Measurements from ENCODE around the gene GRK3.

Gene GRK3

GRCh38 chr22:25650833-25651232 is 86.4 kb downstream of the GRK3 start:
- Histone ChIP-seq H3K27me3 (ENCODE audit: insufficient read depth, poor library complexity, severe bottlenecking) (no peaks in the 10 kb centered on the region), H3K27ac (replicated peaks) (peak overlapping the region; percentile 71), H3K4me3 (replicated peaks; ENCODE audit: insufficient read depth, low read length) (no peak overlapping the region)
- TF ChIP-seq SPI1 (IDR thresholded peaks at IDR 0.05; ENCODE audit: borderline replicate concordance, low read depth) = peak; percentile 74
- no peak for TF ChIP-seq POLR2AphosphoS5 (IDR thresholded peaks at IDR 0.05; ENCODE audit: low read depth)
- TF ChIP-seq REST (IDR thresholded peaks at IDR 0.05; ENCODE audit: insufficient replicate concordance, low read depth) = no peak
- no peak for TF ChIP-seq CTCF (IDR thresholded peaks at IDR 0.05; ENCODE audit: insufficient read depth, low read length)
- peak in 1 of 2 experiments; percentile 14 for DNase-seq (ENCODE audit: low read depth in 1 of 2, low spot score in 1 of 2)

- TF ChIP-seq SPI1 (IDR thresholded peaks at IDR 0.05; ENCODE audit: borderline replicate concordance, low read depth) = no peak
- no peak for TF ChIP-seq GABPA (IDR thresholded peaks at IDR 0.05; ENCODE audit: low read depth)
- no peak for TF ChIP-seq CTCF (IDR thresholded peaks at IDR 0.05; ENCODE audit: insufficient read depth, low read length)
- TF ChIP-seq REST (IDR thresholded peaks at IDR 0.05; ENCODE audit: insufficient replicate concordance, low read depth) = no peak
- no peak for TF ChIP-seq POLR2AphosphoS5 (IDR thresholded peaks at IDR 0.05; ENCODE audit: low read depth)
- no peaks in the 10 kb centered on the region for H3K27me3 ChIP-seq (ENCODE audit: insufficient read depth, poor library complexity, severe bottlenecking)
- DNase-seq (ENCODE audit: low read depth in 1 of 2, low spot score in 1 of 2) = no peak
- peak overlapping the region; percentile 71 for H3K27ac ChIP-seq (replicated peaks)
- H3K4me3 ChIP-seq (replicated peaks; ENCODE audit: insufficient read depth, low read length) = no peak overlapping the region
Measured at GRCh38 chr22:25651332-25652085, 87.0 kb downstream of the GRK3 start.

GRCh38 chr22:25654676-25655075 is 90.2 kb downstream of the GRK3 start:
- Histone ChIP-seq H3K4me3 (replicated peaks; ENCODE audit: insufficient read depth, low read length) (no peak overlapping the region), H3K27ac (replicated peaks) (no peak overlapping the region), H3K27me3 (ENCODE audit: insufficient read depth, poor library complexity, severe bottlenecking) (no peaks in the 10 kb centered on the region)
- TF ChIP-seq GABPA (IDR thresholded peaks at IDR 0.05; ENCODE audit: low read depth) (no peak), SPI1 (IDR thresholded peaks at IDR 0.05; ENCODE audit: borderline replicate concordance, low read depth) (no peak), REST (IDR thresholded peaks at IDR 0.05; ENCODE audit: insufficient replicate concordance, low read depth) (no peak), POLR2AphosphoS5 (IDR thresholded peaks at IDR 0.05; ENCODE audit: low read depth) (no peak), CTCF (IDR thresholded peaks at IDR 0.05; ENCODE audit: insufficient read depth, low read length) (no peak)
- no peak for DNase-seq (ENCODE audit: low read depth in 1 of 2, low spot score in 1 of 2)
